Measurements from ENCODE around the gene SIGLEC1. TPM values are rescaled to one million over a fixed set of nuclear protein-coding genes. Genes with fewer than 3 reads are reported as not detected.

Gene SIGLEC1
- total and polyA plus RNA-seq, 2 experiments from 2014 or later: not detected

GRCh38 chr20:3744037-3744436 is 31.6 kb upstream of the SIGLEC1 start (continued):
- TF ChIP-seq ZNF462 (CRISPR knock-in tag; IDR thresholded peaks at IDR 0.05): no peak

GRCh38 chr20:3743251-3743650 is 30.9 kb upstream of the SIGLEC1 start:
- Mint-ChIP-seq H3K27me3 (ENCODE audit: insufficient read depth, low read depth, poor library complexity) (peaks cover 20% of the 10 kb centered on the region), H3K4me1 (peaks cover 31% of the 10 kb centered on the region), H3K9me3 (no peaks in the 10 kb centered on the region), H3K27ac (no peak overlapping the region), H3K36me3 (ENCODE audit: low read depth) (no peaks in the 10 kb centered on the region), H3K4me3 (no peak overlapping the region; the same call in 2 of the 3 replicates)
- peaks cover 5% of the 10 kb centered on the region; the same call in 1 of the 2 replicates for H3K4me1 ChIP-seq (ENCODE audit: insufficient read depth)
- ATAC-seq (no peak), DNase-seq (ENCODE audit: low spot score) (no peak)
- no peaks in the 10 kb centered on the region for H4K20me1 ChIP-seq (replicated peaks; ENCODE audit: insufficient read depth)
- no peak overlapping the region for H3K4me2 ChIP-seq
- no peaks in the 10 kb centered on the region for H3K36me3 ChIP-seq (ENCODE audit: insufficient read depth)
- H3K9me2 ChIP-seq (ENCODE audit: insufficient read depth): no peaks in the 10 kb centered on the region
- H3K4me3 ChIP-seq: no peak overlapping the region
- H3K27ac ChIP-seq (ENCODE audit: low read depth): no peak overlapping the region
- H3K79me2 ChIP-seq (replicated peaks; ENCODE audit: insufficient read depth): no peaks in the 10 kb centered on the region
- no peak overlapping the region for H2AFZ ChIP-seq
- no peaks in the 10 kb centered on the region for H3F3A ChIP-seq (replicated peaks; ENCODE audit: low read depth)
- H3K27me3 ChIP-seq (ENCODE audit: insufficient read depth): peaks cover 6% of the 10 kb centered on the region; the same call in 1 of the 2 replicates
- TF ChIP-seq ZNF114 (CRISPR knock-in tag; IDR thresholded peaks at IDR 0.05) (no peak), CTCF (conservative IDR thresholded peaks at IDR 0.05; ENCODE audit: low read depth in 2 of 2) (no peak), STAT1 (IDR thresholded peaks at IDR 0.05; ENCODE audit: unreplicated experiment) (no peak), ZNF462 (CRISPR knock-in tag; IDR thresholded peaks at IDR 0.05) (no peak), JUNB (IDR thresholded peaks at IDR 0.05; ENCODE audit: unreplicated experiment) (no peak), ZNF331 (CRISPR knock-in tag; IDR thresholded peaks at IDR 0.05; ENCODE audit: low read depth) (no peak), ETS1 (IDR thresholded peaks at IDR 0.05) (no peak)
